Keratinocyte (primary cell): ENCODE measurements around the gene SLC20A1. TPM values are rescaled to one million over a fixed set of nuclear protein-coding genes. Genes with fewer than 3 reads are reported as not detected.

Experiments
- DNase-seq: peaks from one replicate; pipeline ENCODE4 v3.0.0-alpha.2; 2011; ENCODE audit warnings: low read depth, missing footprints, low spot score
- FAIRE-seq: peaks from 2 replicates; lab custom pipeline; 2011; peaks lifted over from hg19 to GRCh38; lab: Jason Lieb, UNC
- H2AFZ ChIP-seq: 2 replicates; pipeline ENCODE4 v1.6.0; 2012; ENCODE audit warnings: low read length, control low read depth, inconsistent platforms; ENCODE audit not compliant: control insufficient read depth
- H3K27ac ChIP-seq: 2 replicates; pipeline ENCODE4 v1.5.1; 2011; ENCODE audit warnings: low read length; ENCODE audit not compliant: control insufficient read depth, insufficient read depth
- H3K27me3 ChIP-seq: 3 replicates; pipeline ENCODE4 v1.6.0; 2011; ENCODE audit warnings: low read length; ENCODE audit not compliant: control insufficient read depth, insufficient read depth; ENCODE audit errors: extremely low read depth
- H3K36me3 ChIP-seq, 2 experiments: 2 replicates in 1 of 2; 3 replicates in 1 of 2; pipeline ENCODE4 v1.5.1; 2011; ENCODE audit warnings: low read length in 2 of 2, mild to moderate bottlenecking in 1 of 2; ENCODE audit not compliant: control insufficient read depth in 2 of 2, insufficient read depth in 2 of 2; ENCODE audit errors: extremely low read depth in 1 of 2
- H3K4me1 ChIP-seq: 3 replicates; pipeline ENCODE4 v1.5.1; 2011; ENCODE audit warnings: low read length; ENCODE audit not compliant: control insufficient read depth, insufficient read depth; ENCODE audit errors: extremely low read depth
- H3K4me2 ChIP-seq: 3 replicates; pipeline ENCODE4 v1.6.0; 2011; ENCODE audit warnings: low read depth, low read length; ENCODE audit not compliant: control insufficient read depth, insufficient read depth; ENCODE audit errors: extremely low read depth
- H3K4me3 ChIP-seq, 3 experiments: fragments of 200-600 bp in 1 of 3; sonication (generic) in 1 of 3; 2 replicates in 2 of 3; 3 replicates in 1 of 3; pipeline ENCODE4 v1.5.1; 2011 to 2016; ENCODE audit warnings: low read length in 3 of 3, mild to moderate bottlenecking in 3 of 3, control low read depth in 2 of 3, inconsistent platforms in 1 of 3, low read depth in 1 of 3, mixed read lengths in 1 of 3, mixed run types in 1 of 3, moderate library complexity in 1 of 3; ENCODE audit not compliant: control insufficient read depth in 2 of 3, insufficient read depth in 2 of 3; ENCODE audit errors: extremely low read depth in 1 of 3
- H3K79me2 ChIP-seq: 2 replicates; pipeline ENCODE4 v1.6.0; 2012; ENCODE audit warnings: low read length; ENCODE audit not compliant: control insufficient read depth, insufficient read depth
- H3K9ac ChIP-seq: 3 replicates; pipeline ENCODE4 v1.6.0; 2011; ENCODE audit warnings: low read length; ENCODE audit not compliant: control insufficient read depth, insufficient read depth; ENCODE audit errors: extremely low read depth
- H3K9me1 ChIP-seq: 3 replicates; pipeline ENCODE4 v1.6.0; 2011; ENCODE audit warnings: low read length; ENCODE audit not compliant: control insufficient read depth, insufficient read depth; ENCODE audit errors: extremely low read depth
- H3K9me3 ChIP-seq: 2 replicates; pipeline ENCODE4 v1.5.1; 2012; ENCODE audit warnings: low read depth, low read length; ENCODE audit not compliant: control insufficient read depth
- H4K20me1 ChIP-seq: 3 replicates; pipeline ENCODE4 v1.6.0; 2011; ENCODE audit warnings: low read length; ENCODE audit not compliant: control insufficient read depth, insufficient read depth; ENCODE audit errors: extremely low read depth
- EZH2 ChIP-seq: IDR thresholded peaks from one replicate; pipeline ENCODE4 v1.6.1; 2012; ENCODE audit warnings: inconsistent platforms, mild to moderate bottlenecking, low read length, moderate library complexity
- dilution Hi-C: fragments of 300-500 bp; cut with MboI; formaldehyde crosslinking; loops from one replicate; pipeline ENCODE4 v1.7.0; 2020; ENCODE audit warnings: low sequenced_read_pairs; ENCODE audit not compliant: extremely low pct_ligation_motif_present
- polyA plus RNA-seq, 5 experiments: library from polyadenylated mRNA; depleted of rRNA in 3 of 5; stranded (reverse) in 3 of 5; stranded (forward) in 1 of 5; unstranded in 1 of 5; fragments of >200 nt; gene quantifications; 1 replicate in 1 of 5; 2 replicates in 3 of 5; 3 replicates in 1 of 5; pipeline versions ENCODE4 v1.2.1 to v1.2.3, GENCODE V29; 2011 to 2012; ENCODE audit warnings: missing spikeins in 2 of 5, low read depth in 1 of 5, low replicate concordance in 1 of 5
- TF ChIP-seq, protein P1 (sequence below), 3 experiments: IDR thresholded peaks in 1 of 3; conservative IDR thresholded peaks in 1 of 3; optimal IDR thresholded peaks in 1 of 3; 2 replicates in 2 of 3; 3 replicates in 1 of 3; pipeline versions ENCODE3 to v1.5.1; 2011; ENCODE audit warnings: low read length in 3 of 3, mild to moderate bottlenecking in 3 of 3, moderate library complexity in 2 of 3, control low read depth in 1 of 3, inconsistent platforms in 1 of 3; ENCODE audit not compliant: insufficient read depth in 2 of 3; ENCODE audit errors: extremely low read depth in 1 of 3

Gene SLC20A1
- polyA plus RNA-seq, 1 donor (not counting 4 experiments of a cell fraction or from before 2014, with no cell fraction given): 265 TPM

DNA sequence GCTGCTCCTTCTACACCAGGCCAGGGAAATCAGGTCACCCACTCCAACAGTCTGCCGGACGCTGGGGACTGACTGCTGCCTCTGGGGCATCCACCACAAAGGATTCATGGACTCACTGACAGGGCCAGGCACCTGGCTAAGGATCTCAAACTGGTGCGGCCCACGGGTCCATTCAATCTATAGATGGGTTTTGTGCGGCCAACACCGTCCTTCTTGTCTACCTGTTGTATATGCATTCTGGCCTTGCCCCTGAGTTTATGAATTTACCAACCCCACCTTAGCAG lies 10.9 kb upstream of the SLC20A1 start:
- Histone ChIP-seq H3K79me2 (no peaks in the 10 kb centered on the region), H3K9ac (no peak overlapping the region), H3K9me3 (no peaks in the 10 kb centered on the region), H2AFZ (no peak overlapping the region), H3K4me1 (peaks cover 16% of the 10 kb centered on the region), H3K4me3 (no peak overlapping the region), H3K36me3 (no peaks in the 10 kb centered on the region), H3K9me1 (no peaks in the 10 kb centered on the region), H3K27me3 (no peaks in the 10 kb centered on the region), H3K4me2 (no peak overlapping the region), H3K27ac (no peak overlapping the region), H4K20me1 (no peaks in the 10 kb centered on the region)
- TF ChIP-seq, protein P1, sequence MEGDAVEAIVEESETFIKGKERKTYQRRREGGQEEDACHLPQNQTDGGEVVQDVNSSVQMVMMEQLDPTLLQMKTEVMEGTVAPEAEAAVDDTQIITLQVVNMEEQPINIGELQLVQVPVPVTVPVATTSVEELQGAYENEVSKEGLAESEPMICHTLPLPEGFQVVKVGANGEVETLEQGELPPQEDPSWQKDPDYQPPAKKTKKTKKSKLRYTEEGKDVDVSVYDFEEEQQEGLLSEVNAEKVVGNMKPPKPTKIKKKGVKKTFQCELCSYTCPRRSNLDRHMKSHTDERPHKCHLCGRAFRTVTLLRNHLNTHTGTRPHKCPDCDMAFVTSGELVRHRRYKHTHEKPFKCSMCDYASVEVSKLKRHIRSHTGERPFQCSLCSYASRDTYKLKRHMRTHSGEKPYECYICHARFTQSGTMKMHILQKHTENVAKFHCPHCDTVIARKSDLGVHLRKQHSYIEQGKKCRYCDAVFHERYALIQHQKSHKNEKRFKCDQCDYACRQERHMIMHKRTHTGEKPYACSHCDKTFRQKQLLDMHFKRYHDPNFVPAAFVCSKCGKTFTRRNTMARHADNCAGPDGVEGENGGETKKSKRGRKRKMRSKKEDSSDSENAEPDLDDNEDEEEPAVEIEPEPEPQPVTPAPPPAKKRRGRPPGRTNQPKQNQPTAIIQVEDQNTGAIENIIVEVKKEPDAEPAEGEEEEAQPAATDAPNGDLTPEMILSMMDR (optimal IDR thresholded peaks at IDR 0.05 in 1 of 3, IDR thresholded peaks at IDR 0.05 in 1 of 3, conservative IDR thresholded peaks at IDR 0.05 in 1 of 3; ENCODE audit: extremely low read depth in 1 of 3, insufficient read depth in 2 of 3, low read length in 3 of 3): no peak
- no peak for TF ChIP-seq EZH2
- no peak for FAIRE-seq
- no peak for DNase-seq
- dilution Hi-C loops: no loop called here

DNA sequence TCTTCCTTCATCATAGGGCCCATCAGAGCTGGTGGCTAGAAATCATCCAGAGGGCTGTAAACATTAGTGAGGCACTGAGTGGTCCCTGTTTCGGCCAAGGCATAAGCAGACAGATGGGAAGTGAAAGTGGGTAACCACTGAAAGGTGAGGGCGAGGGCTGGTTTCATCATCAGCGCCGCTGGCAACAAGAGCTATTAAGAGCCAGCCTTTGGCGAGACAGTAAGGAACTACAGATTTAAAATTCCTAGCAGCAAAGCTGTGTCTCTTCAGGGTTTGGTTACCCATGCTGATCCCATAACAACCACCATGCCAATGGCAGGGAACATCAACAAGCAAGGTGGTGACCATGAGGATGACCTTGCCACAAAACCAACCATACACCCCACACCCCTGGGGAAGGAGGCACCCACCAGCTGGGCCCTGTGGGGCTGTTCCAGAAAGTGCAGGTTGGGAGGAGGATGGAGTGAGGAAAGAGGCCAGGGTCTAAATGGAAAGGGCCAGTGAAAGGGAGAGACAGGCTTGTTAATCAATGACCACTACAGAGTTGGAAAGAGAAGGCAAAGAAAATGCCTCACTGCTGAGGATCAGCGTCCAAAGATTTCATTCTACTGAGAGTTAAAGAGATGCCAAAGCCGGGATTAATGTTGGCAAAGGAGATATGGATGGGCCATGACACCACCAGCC lies 9.0 kb upstream of the SLC20A1 start:
- TF ChIP-seq, protein P1 (optimal IDR thresholded peaks at IDR 0.05 in 1 of 3, IDR thresholded peaks at IDR 0.05 in 1 of 3, conservative IDR thresholded peaks at IDR 0.05 in 1 of 3; ENCODE audit: extremely low read depth in 1 of 3, insufficient read depth in 2 of 3, low read length in 3 of 3): no peak
- TF ChIP-seq EZH2: no peak
- H3K36me3 ChIP-seq: no peaks in the 10 kb centered on the region
- H3K4me2 ChIP-seq: no peak overlapping the region
- H3K9me1 ChIP-seq: no peaks in the 10 kb centered on the region
- H3K4me3 ChIP-seq: no peak overlapping the region
- no peaks in the 10 kb centered on the region for H3K79me2 ChIP-seq
- no peak overlapping the region for H2AFZ ChIP-seq
- no peaks in the 10 kb centered on the region for H3K9me3 ChIP-seq
- H3K27ac ChIP-seq: no peak overlapping the region
- FAIRE-seq (no peak), DNase-seq (no peak)
- dilution Hi-C loops: no loop called here
- H3K9ac ChIP-seq: no peak overlapping the region
- peaks cover 21% of the 10 kb centered on the region for H3K4me1 ChIP-seq
- no peaks in the 10 kb centered on the region for H4K20me1 ChIP-seq
- no peaks in the 10 kb centered on the region for H3K27me3 ChIP-seq
